ENCODE data around the gene MAP2K1.

DNA sequence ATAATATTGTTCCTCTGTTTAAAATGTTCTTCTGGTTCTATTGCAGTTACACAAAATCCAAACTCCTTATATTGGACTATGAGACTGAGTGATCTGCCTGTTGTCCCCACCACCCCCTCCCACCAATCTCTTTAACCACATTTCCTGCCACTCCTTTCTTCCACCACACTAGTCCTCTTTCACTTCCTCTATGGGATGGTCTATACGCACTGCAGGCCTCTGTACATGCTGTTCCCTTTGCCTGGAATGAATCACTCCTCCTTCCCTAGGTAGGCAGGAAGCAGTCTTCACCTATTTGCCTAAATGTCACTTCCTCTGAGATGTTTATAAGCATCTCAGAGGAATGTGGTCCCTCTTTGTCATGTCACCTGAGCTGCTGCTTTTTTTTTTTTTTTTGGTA, 4.0 kb downstream of the MAP2K1 start:
- TF ChIP-seq CTCF (IDR thresholded peaks at IDR 0.05), result no peak
- TF ChIP-seq POLR2AphosphoS5 (IDR thresholded peaks at IDR 0.05), result no peak
- no peak for TF ChIP-seq POLR2A (IDR thresholded peaks at IDR 0.05)

Measured in breast epithelium (tissue), 3 donors.